Lung (tissue), 12 donors: ENCODE data around the gene CEP76. TPM values are rescaled to one million over a fixed set of nuclear protein-coding genes. Genes with fewer than 3 reads are reported as not detected.
"Not testable (repeated sequence)": the region's sequence is repeated elsewhere in the genome, so short reads cannot be mapped to it uniquely, and the experiment has no call there.

Experiments
- ATAC-seq: fragments of 200-7000 bp; cut with Tn5 transposase; one replicate; pipeline ENCODE4 v1.9.1; 2020; ENCODE audit warnings: moderate number of reproducible peaks; ENCODE audit not compliant: insufficient read depth, low FRiP score
- DNase-seq, 3 donors: peaks; one replicate each; pipeline ENCODE4 v3.0.0-alpha.2; 2013 to 2017
- H3K27ac ChIP-seq, 2 donors: one replicate each; pipeline ENCODE4 v1.5.1; 2013; ENCODE audit warnings: mild to moderate bottlenecking in 2 of 2, moderate library complexity in 2 of 2, control low read depth in 1 of 2, inconsistent platforms in 1 of 2, low read depth in 1 of 2, low read length in 1 of 2
- H3K27me3 ChIP-seq, 3 donors: one replicate each; pipeline ENCODE4 v1.5.1; 2013; ENCODE audit warnings: low read length in 2 of 3; ENCODE audit not compliant: control insufficient read depth in 3 of 3, insufficient read depth in 3 of 3
- H3K36me3 ChIP-seq, 4 donors: one replicate each; pipeline ENCODE4 v1.5.1; 2013; ENCODE audit warnings: low read length in 4 of 4, mild to moderate bottlenecking in 1 of 4, moderate library complexity in 1 of 4; ENCODE audit not compliant: control insufficient read depth in 4 of 4, insufficient read depth in 4 of 4
- H3K4me1 ChIP-seq, 5 donors: one replicate each; pipeline ENCODE4 v1.5.1; 2013; ENCODE audit warnings: low read length in 5 of 5, mild to moderate bottlenecking in 2 of 5, moderate library complexity in 1 of 5; ENCODE audit not compliant: control insufficient read depth in 5 of 5, insufficient read depth in 5 of 5
- H3K4me3 ChIP-seq: one replicate; pipeline ENCODE4 v1.5.1; 2013; ENCODE audit warnings: mild to moderate bottlenecking, control low read depth, moderate library complexity
- H3K9ac ChIP-seq, 2 donors: one replicate each; pipeline ENCODE4 v1.5.1; 2013; ENCODE audit warnings: low read length in 2 of 2, control low read depth in 1 of 2; ENCODE audit not compliant: insufficient read depth in 1 of 2
- H3K9me3 ChIP-seq, 4 donors: one replicate each; pipeline ENCODE4 v1.5.1; 2013; ENCODE audit warnings: low read length in 3 of 4, mild to moderate bottlenecking in 1 of 4, moderate library complexity in 1 of 4; ENCODE audit not compliant: control insufficient read depth in 4 of 4, insufficient read depth in 3 of 4
- CTCF ChIP-seq: IDR thresholded peaks from 2 replicates; pipeline ENCODE4 v1.5.1; 2012; ENCODE audit warnings: mild to moderate bottlenecking; ENCODE audit errors: control extremely low read depth, extremely low read depth
- WGBS, 2 donors: extraction: QIAGEN DNeasy Blood & Tissue Kit; methylation state at CpG; one replicate each; pipeline ENCODE4 v1.1.7; 2013; 5-methylcytosine and 5-hydroxymethylcytosine counted together
- polyA plus RNA-seq, 2 donors: library from polyadenylated mRNA; stranded (reverse); fragments of 200-250 nt; gene quantifications; one replicate each; pipeline ENCODE4 v1.2.1, GENCODE V29; 2013
- total RNA-seq, 2 donors: library from RNA; depleted of rRNA in 1 of 2; stranded (reverse); fragments of >200 nt in 1 of 2; gene quantifications; one replicate each; pipeline ENCODE4 v1.2.1, GENCODE V29; 2014 to 2021
- donor health status: control.
- donor health status: control.
- donor health status: Bipolar disorder and iron deficiency.
- donor health status: healthy.
- donor health status: DM: yes; HTN: yes; CAD: no.

Gene CEP76
- total and polyA plus RNA-seq, 4 donors, result 3.0 to 10.4 (median 3.9) TPM

- no peak for DNase-seq
- Histone ChIP-seq H3K4me3 (no peak overlapping the region), H3K27me3 (no peaks in the 10 kb centered on the region), H3K4me1 (peaks cover 0 to 4% (median 0%) of the 10 kb centered on the region in 5 donors), H3K36me3 (peaks cover 0 to 1% (median 0%) of the 10 kb centered on the region in 4 donors), H3K27ac (no peak overlapping the region), H3K9ac (no peak overlapping the region), H3K9me3 (no peaks in the 10 kb centered on the region)
- TF ChIP-seq CTCF, result no peak
- ATAC-seq, result no peak
- 90 to 94% methylated on average over 3 of the region's 3 CpGs for WGBS, 2 donors
Observed at GRCh38 chr18:12647773-12648172, 54.8 kb downstream of the CEP76 start.

- no peaks in the 10 kb centered on the region for H3K27me3 ChIP-seq
- H3K4me1 ChIP-seq, result peaks cover 0 to 5% (median under 1%) of the 10 kb centered on the region in 5 donors
- peak overlapping the region; percentile 77 to 83 for H3K27ac ChIP-seq
- H3K9me3 ChIP-seq, result no peaks in the 10 kb centered on the region
- TF ChIP-seq CTCF, result no peak
- DNase-seq (peak; percentile 25 to 65 (median 38)), ATAC-seq (peak; percentile 82)
- no peak overlapping the region for H3K4me3 ChIP-seq
- H3K9ac ChIP-seq, result no peak overlapping the region
- H3K36me3 ChIP-seq, result peaks cover 0 to 1% (median 0%) of the 10 kb centered on the region in 4 donors
- WGBS, 2 donors, result 57 to 77% methylated on average over 10 of the region's 10 CpGs
Observed at GRCh38 chr18:12645751-12646203, 56.7 kb downstream of the CEP76 start.

GRCh38 chr18:12645254-12645653, 57.3 kb downstream of the CEP76 start:
- ATAC-seq (peak; percentile 14), DNase-seq (no peak)
- Histone ChIP-seq H3K36me3 (peaks cover 0 to 1% (median under 1%) of the 10 kb centered on the region in 4 donors), H3K4me1 (peaks cover 0 to 8% (median 5%) of the 10 kb centered on the region in 5 donors), H3K4me3 (no peak overlapping the region), H3K27ac (peak overlapping the region in 1 of 2 donors; percentile 83), H3K9ac (no peak overlapping the region), H3K9me3 (no peaks in the 10 kb centered on the region), H3K27me3 (no peaks in the 10 kb centered on the region)
- TF ChIP-seq CTCF, result no peak

GRCh38 chr18:12643756-12644155, 58.8 kb downstream of the CEP76 start:
- H3K4me1 ChIP-seq, H3K27ac ChIP-seq, H3K27me3 ChIP-seq, H3K9me3 ChIP-seq, ATAC-seq, H3K36me3 ChIP-seq, H3K4me3 ChIP-seq, DNase-seq, H3K9ac ChIP-seq: not testable (repeated sequence)
- 97 to 98% methylated on average over 5 of the region's 5 CpGs for WGBS, 2 donors
